DOHH2 (cell line): ENCODE results near the gene NFATC2IP.

Source experiments
- CTCF ChIP-seq: fragments of 200-600 bp; sonication (generic); IDR thresholded peaks from one replicate; pipeline ENCODE4 v1.5.1; 2014; ENCODE audit warnings: antibody characterized with exemption, mild to moderate bottlenecking, low read depth, low read length; ENCODE audit not compliant: poor library complexity, severe bottlenecking
- EZH2phosphoT487 ChIP-seq: fragments of 200-600 bp; sonication (generic); IDR thresholded peaks from 2 replicates; pipeline ENCODE4 v1.6.1; 2017; ENCODE audit warnings: borderline replicate concordance, mild to moderate bottlenecking, antibody characterized with exemption, low read length, moderate library complexity, mixed read lengths

GRCh38 chr16:29011851-29012250 lies 61.1 kb downstream of the NFATC2IP start:
- TF ChIP-seq CTCF (no peak), EZH2phosphoT487 (no peak)
